Kidney capillary endothelial cell (primary cell): Measurements from ENCODE around the gene HOOK2.
A peak's percentile ranks its signal among the peaks of the same experiment; 100 is the strongest.
"Not testable (repeated sequence)": the region's sequence is repeated elsewhere in the genome, so short reads cannot be mapped to it uniquely, and the experiment has no call there.

ENCODE experiments used
- DNase-seq: peaks from one replicate; pipeline ENCODE4 v3.0.0-alpha.2; 2018; ENCODE audit warnings: low spot score

The HOOK2 gene

GRCh38 chr19:12774588-12775555 lies at the start of gene HOOK2:
Gene HOOK2 (minus strand): TSS chr19:12775552. CDS start chr19:12775449, 103 bp downstream.
- no peak for DNase-seq

- no peak for DNase-seq
Measured at GRCh38 chr19:12821761-12822160, 46.4 kb upstream of the HOOK2 start.

GRCh38 chr19:12817810-12818209 lies 42.5 kb upstream of the HOOK2 start:
- DNase-seq, result not testable (repeated sequence)

GRCh38 chr19:12817188-12817587 lies 41.8 kb upstream of the HOOK2 start:
- not testable (repeated sequence) for DNase-seq

GRCh38 chr19:12815088-12815487 lies 39.7 kb upstream of the HOOK2 start:
- DNase-seq, result no peak

- DNase-seq, result peak; percentile 92
Measured at GRCh38 chr19:12806242-12807081, 31.1 kb upstream of the HOOK2 start, which contains the start of gene RNASEH2A. Gene RNASEH2A (plus strand): TSS chr19:12806584. CDS start chr19:12806674, 90 bp downstream.

- no peak for DNase-seq
Measured at GRCh38 chr19:12804051-12804450, 28.7 kb upstream of the HOOK2 start.

GRCh38 chr19:12802267-12803106 lies 27.1 kb upstream of the HOOK2 start:
- no peak for DNase-seq

- DNase-seq, result no peak
Measured at GRCh38 chr19:12801466-12802266, 26.3 kb upstream of the HOOK2 start, which contains the start of the genes PRDX2 and THSD8. Gene PRDX2 (minus strand): TSS chr19:12801800. CDS start chr19:12801261, 539 bp downstream. Gene THSD8 (plus strand): TSS chr19:12802069. CDS start chr19:12802072, 3 bp downstream.

GRCh38 chr19:12800923-12801465 lies 25.6 kb upstream of the HOOK2 start:
- no peak for DNase-seq

GRCh38 chr19:12800466-12800770 lies 25.1 kb upstream of the HOOK2 start:
- no peak for DNase-seq

GRCh38 chr19:12799742-12800465 lies 24.6 kb upstream of the HOOK2 start:
- no peak for DNase-seq

- not testable (repeated sequence) for DNase-seq
Measured at GRCh38 chr19:12797607-12798006, 22.3 kb upstream of the HOOK2 start.

GRCh38 chr19:12797141-12797587 lies 21.8 kb upstream of the HOOK2 start:
- DNase-seq, result no peak

GRCh38 chr19:12796146-12797071 lies 21.1 kb upstream of the HOOK2 start:
- peak; percentile 80 for DNase-seq

GRCh38 chr19:12794971-12795381 lies 19.6 kb upstream of the HOOK2 start:
- no peak for DNase-seq

- DNase-seq, result no peak
Measured at GRCh38 chr19:12794196-12794941, 19.0 kb upstream of the HOOK2 start.
